Nephron (organoid): ENCODE measurements around the gene NFKBIA.

Source experiments
- H3K27ac Mint-ChIP-seq, 3 experiments: 2 replicates each; pipeline ENCODE4 v1.8.0; 2020; ENCODE audit warnings: mixed read lengths in 3 of 3, mild to moderate bottlenecking in 2 of 3, moderate library complexity in 1 of 3
- H3K27me3 Mint-ChIP-seq: 2 replicates; pipeline ENCODE4 v1.8.0; 2021; ENCODE audit warnings: low read depth, mild to moderate bottlenecking, moderate library complexity, mixed read lengths
- H3K36me3 Mint-ChIP-seq: 2 replicates; pipeline ENCODE4 v1.8.0; 2020; ENCODE audit warnings: low read depth, mixed read lengths
- H3K4me1 Mint-ChIP-seq: 2 replicates; pipeline ENCODE4 v1.8.0; 2020; ENCODE audit warnings: mixed read lengths
- H3K4me3 Mint-ChIP-seq, 3 experiments: 2 replicates each; pipeline ENCODE4 v1.8.0; 2020; ENCODE audit warnings: mild to moderate bottlenecking in 3 of 3, mixed read lengths in 3 of 3, moderate library complexity in 2 of 3
- H3K9me3 Mint-ChIP-seq: 2 replicates; pipeline ENCODE4 v1.8.0; 2020; ENCODE audit warnings: mixed read lengths
- CTCF ChIP-seq, 3 experiments: fragments of 200-600 bp; sonication (generic); IDR thresholded peaks; one replicate each; pipeline ENCODE4 v1.5.0; 2021; ENCODE audit warnings: antibody characterized with exemption in 3 of 3; ENCODE audit not compliant: unreplicated experiment in 3 of 3

The NFKBIA gene

GRCh38 chr14:35412272-35413056, 7.9 kb upstream of the NFKBIA start:
- peaks cover 25% of the 10 kb centered on the region for H3K4me1 Mint-ChIP-seq
- H3K27me3 Mint-ChIP-seq, result peaks cover 3% of the 10 kb centered on the region
- H3K9me3 Mint-ChIP-seq, result no peaks in the 10 kb centered on the region
- peak overlapping the region in 2 of 3 experiments; percentile 17 to 47 for H3K27ac Mint-ChIP-seq
- TF ChIP-seq CTCF (IDR thresholded peaks at IDR 0.05; ENCODE audit: unreplicated experiment in 3 of 3), result no peak
- no peak overlapping the region for H3K4me3 Mint-ChIP-seq
- H3K36me3 Mint-ChIP-seq, result no peaks in the 10 kb centered on the region

GRCh38 chr14:35410858-35411257, 6.3 kb upstream of the NFKBIA start:
- Mint-ChIP-seq H3K9me3 (no peaks in the 10 kb centered on the region), H3K4me3 (no peak overlapping the region), H3K27me3 (no peaks in the 10 kb centered on the region), H3K36me3 (no peaks in the 10 kb centered on the region), H3K4me1 (peaks cover 32% of the 10 kb centered on the region), H3K27ac (peak overlapping the region in 2 of 3 experiments; percentile 11 to 26)
- TF ChIP-seq CTCF (IDR thresholded peaks at IDR 0.05; ENCODE audit: unreplicated experiment in 3 of 3), result no peak

- Mint-ChIP-seq H3K4me3 (no peak overlapping the region), H3K36me3 (no peaks in the 10 kb centered on the region), H3K4me1 (peaks cover 36% of the 10 kb centered on the region), H3K27me3 (no peaks in the 10 kb centered on the region), H3K9me3 (no peaks in the 10 kb centered on the region), H3K27ac (no peak overlapping the region)
- no peak for TF ChIP-seq CTCF (IDR thresholded peaks at IDR 0.05; ENCODE audit: unreplicated experiment in 3 of 3)
Measured at GRCh38 chr14:35409595-35409994, 5.0 kb upstream of the NFKBIA start.

- Mint-ChIP-seq H3K36me3 (peaks cover 6% of the 10 kb centered on the region), H3K27me3 (no peaks in the 10 kb centered on the region), H3K4me1 (peaks cover 34% of the 10 kb centered on the region), H3K9me3 (no peaks in the 10 kb centered on the region), H3K27ac (no peak overlapping the region), H3K4me3 (no peak overlapping the region)
- TF ChIP-seq CTCF (IDR thresholded peaks at IDR 0.05; ENCODE audit: unreplicated experiment in 3 of 3), result no peak
Measured at GRCh38 chr14:35408026-35408425, 3.5 kb upstream of the NFKBIA start.

- Mint-ChIP-seq H3K27ac (peak overlapping the region; percentile 24 to 100 (median 99)), H3K9me3 (no peaks in the 10 kb centered on the region), H3K27me3 (no peaks in the 10 kb centered on the region), H3K36me3 (peaks cover 14% of the 10 kb centered on the region), H3K4me1 (peaks cover 36% of the 10 kb centered on the region), H3K4me3 (peak overlapping the region in 1 of 3 experiments; percentile 18)
- no peak for TF ChIP-seq CTCF (IDR thresholded peaks at IDR 0.05; ENCODE audit: unreplicated experiment in 3 of 3)
Measured at GRCh38 chr14:35407306-35407630, 2.7 kb upstream of the NFKBIA start.
